Measurements from ENCODE around the gene TAMM41.
"Not testable (repeated sequence)": the region's sequence is repeated elsewhere in the genome, so short reads cannot be mapped to it uniquely, and the experiment has no call there.

GRCh38 chr3:11862145-11862544 lies 15.5 kb upstream of the TAMM41 start:
- not testable (repeated sequence) for TF ChIP-seq CTCF (IDR thresholded peaks at IDR 0.05; ENCODE audit: low read depth, low read length, missing input control); MAX (IDR thresholded peaks at IDR 0.05); ZBTB33 (IDR thresholded peaks at IDR 0.05); REST (IDR thresholded peaks at IDR 0.05); FOXA1 (IDR thresholded peaks at IDR 0.05); JUND (IDR thresholded peaks at IDR 0.05); EGR1 (IDR thresholded peaks at IDR 0.05; ENCODE audit: low read depth in 2 of 2); RAD21 (IDR thresholded peaks at IDR 0.05)
